Suppressor macrophage treated with lipopolysaccharide for 1 hour (primary cell): ENCODE data around the gene LEMD2.

Experiments used
- DNase-seq, 3 donors: peaks; one replicate each; pipeline ENCODE4 v3.0.0-alpha.2; 2020 to 2022

The LEMD2 gene

GRCh38 chr6:33732817-33733708, 55.9 kb downstream of the LEMD2 start:
- no peak for DNase-seq

- no peak for DNase-seq
Measured at GRCh38 chr6:33732385-33732784, 56.5 kb downstream of the LEMD2 start.

- DNase-seq = no peak
Measured at GRCh38 chr6:33731751-33732282, 57.1 kb downstream of the LEMD2 start.

- no peak for DNase-seq
Measured at GRCh38 chr6:33731035-33731434, 57.9 kb downstream of the LEMD2 start.

GRCh38 chr6:33730611-33731010, 58.3 kb downstream of the LEMD2 start:
- DNase-seq = no peak

GRCh38 chr6:33729059-33729458, 59.9 kb downstream of the LEMD2 start:
- DNase-seq = no peak

- no peak for DNase-seq
Measured at GRCh38 chr6:33728438-33728837, 60.5 kb downstream of the LEMD2 start.

- DNase-seq = no peak
Measured at GRCh38 chr6:33727932-33728331, 61.0 kb downstream of the LEMD2 start.

GRCh38 chr6:33727126-33727525, 61.8 kb downstream of the LEMD2 start:
- DNase-seq = no peak

- DNase-seq = no peak
Measured at GRCh38 chr6:33726696-33727095, 62.2 kb downstream of the LEMD2 start.

- DNase-seq = no peak
Measured at GRCh38 chr6:33725891-33726673, 62.8 kb downstream of the LEMD2 start.

GRCh38 chr6:33725222-33725621, 63.7 kb downstream of the LEMD2 start:
- no peak for DNase-seq

- no peak for DNase-seq
Measured at GRCh38 chr6:33724102-33725023, 64.6 kb downstream of the LEMD2 start.

- DNase-seq = no peak
Measured at GRCh38 chr6:33723371-33724085, 65.4 kb downstream of the LEMD2 start.

- DNase-seq = no peak
Measured at GRCh38 chr6:33722103-33722623, 66.8 kb downstream of the LEMD2 start.

- DNase-seq = no peak
Measured at GRCh38 chr6:33721508-33721907, 67.4 kb downstream of the LEMD2 start.
